ENCODE data around the gene ANKRD13B. TPM values are rescaled to one million over a fixed set of nuclear protein-coding genes. Genes with fewer than 3 reads are reported as not detected.
A peak's percentile ranks its signal among the peaks of the same experiment; 100 is the strongest.

The ANKRD13B gene
- total RNA-seq, 4 donors from 2014 or later, result 2.9 to 8.6 (median 5.6) TPM

GRCh38 chr17:29586676-29587469, 6.1 kb upstream of the ANKRD13B start:
- no peaks in the 10 kb centered on the region for H3K27me3 ChIP-seq
- peaks cover 28 to 45% (median 39%) of the 10 kb centered on the region in 4 donors for H3K4me1 ChIP-seq
- in situ Hi-C loops (cut with MboI; ENCODE audit: low pct_ligation_motif_present in 1 of 4, low pct_unique_long_range_greater_than_20kb in 1 of 4, low sequenced_read_pairs in 3 of 4) (no loop called here), intact Hi-C loops (cut with DNase I; ENCODE audit: low total_unique reads) (no loop called here)
- no peak for DNase-seq
- 79% methylated on average over 9 of the region's 9 CpGs; no CpG with 5 or more reads in 1 of the 2 donors for WGBS, 2 donors (ENCODE audit: low coverage in 1 of 2)
- H3K27ac ChIP-seq, result peak overlapping the region in 1 of 4 donors; percentile 93
- no peak for TF ChIP-seq POLR2AphosphoS5 (IDR thresholded peaks at IDR 0.05)
- no peak for TF ChIP-seq CTCF (IDR thresholded peaks at IDR 0.05)
- TF ChIP-seq EP300 (IDR thresholded peaks at IDR 0.05; ENCODE audit: low read depth), result no peak
- TF ChIP-seq POLR2A (IDR thresholded peaks at IDR 0.05), result no peak
- no peak overlapping the region for H3K4me3 ChIP-seq
- H3K36me3 ChIP-seq, result no peaks in the 10 kb centered on the region
- no peaks in the 10 kb centered on the region for H3K9me3 ChIP-seq

GRCh38 chr17:29587591-29587990, 5.3 kb upstream of the ANKRD13B start:
- DNase-seq, result no peak
- in situ Hi-C loops (cut with MboI; ENCODE audit: low pct_ligation_motif_present in 1 of 4, low pct_unique_long_range_greater_than_20kb in 1 of 4, low sequenced_read_pairs in 3 of 4) (no loop called here), intact Hi-C loops (cut with DNase I; ENCODE audit: low total_unique reads) (no loop called here)
- H3K4me3 ChIP-seq, result peak overlapping the region in 2 of 4 donors; percentile 69 to 86
- no peaks in the 10 kb centered on the region for H3K27me3 ChIP-seq
- peak overlapping the region; percentile 82 to 93 (median 88) for H3K27ac ChIP-seq
- no peaks in the 10 kb centered on the region for H3K36me3 ChIP-seq
- H3K4me1 ChIP-seq, result peaks cover 35 to 52% (median 46%) of the 10 kb centered on the region in 4 donors
- TF ChIP-seq CTCF (IDR thresholded peaks at IDR 0.05) (no peak), POLR2A (IDR thresholded peaks at IDR 0.05) (no peak), EP300 (IDR thresholded peaks at IDR 0.05; ENCODE audit: low read depth) (no peak), POLR2AphosphoS5 (IDR thresholded peaks at IDR 0.05) (no peak)
- 85% methylated on average over 6 of the region's 6 CpGs; no CpG with 5 or more reads in 1 of the 2 donors for WGBS, 2 donors (ENCODE audit: low coverage in 1 of 2)
- H3K9me3 ChIP-seq, result no peaks in the 10 kb centered on the region

GRCh38 chr17:29588017-29588561, 4.8 kb upstream of the ANKRD13B start:
- no peak for TF ChIP-seq POLR2AphosphoS5 (IDR thresholded peaks at IDR 0.05)
- TF ChIP-seq POLR2A (IDR thresholded peaks at IDR 0.05), result no peak
- no peak for TF ChIP-seq CTCF (IDR thresholded peaks at IDR 0.05)
- TF ChIP-seq EP300 (IDR thresholded peaks at IDR 0.05; ENCODE audit: low read depth), result no peak
- Histone ChIP-seq H3K27me3 (no peaks in the 10 kb centered on the region), H3K4me3 (peak overlapping the region; percentile 69 to 87 (median 84)), H3K4me1 (peaks cover 37 to 56% (median 50%) of the 10 kb centered on the region in 4 donors), H3K27ac (peak overlapping the region; percentile 82 to 93 (median 88)), H3K9me3 (no peaks in the 10 kb centered on the region), H3K36me3 (no peaks in the 10 kb centered on the region)
- intact Hi-C loops (cut with DNase I; ENCODE audit: low total_unique reads), result no loop called here
- in situ Hi-C loops (cut with MboI; ENCODE audit: low pct_ligation_motif_present in 1 of 4, low pct_unique_long_range_greater_than_20kb in 1 of 4, low sequenced_read_pairs in 3 of 4), result no loop called here
- 34% methylated on average over 8 of the region's 8 CpGs; no CpG with 5 or more reads in 1 of the 2 donors for WGBS, 2 donors (ENCODE audit: low coverage in 1 of 2)
- no peak for DNase-seq

GRCh38 chr17:29588562-29589411, 4.1 kb upstream of the ANKRD13B start:
- 2% methylated on average over 29 of the region's 72 CpGs; no CpG with 5 or more reads in 1 of the 2 donors for WGBS, 2 donors (ENCODE audit: low coverage in 1 of 2)

More at GRCh38 chr17:29588562-29589411, 4.1 kb upstream of the ANKRD13B start:
- intact Hi-C loops (cut with DNase I; ENCODE audit: low total_unique reads), result no loop called here
- Histone ChIP-seq H3K4me1 (peaks cover 37 to 58% (median 52%) of the 10 kb centered on the region in 4 donors), H3K36me3 (no peaks in the 10 kb centered on the region), H3K9me3 (no peaks in the 10 kb centered on the region), H3K4me3 (peak overlapping the region; percentile 69 to 87 (median 84)), H3K27me3 (no peaks in the 10 kb centered on the region), H3K27ac (peak overlapping the region; percentile 82 to 93 (median 88))
- in situ Hi-C loops (cut with MboI; ENCODE audit: low pct_ligation_motif_present in 1 of 4, low pct_unique_long_range_greater_than_20kb in 1 of 4, low sequenced_read_pairs in 3 of 4), result no loop called here
- DNase-seq, result peak; percentile 43
- TF ChIP-seq EP300 (IDR thresholded peaks at IDR 0.05; ENCODE audit: low read depth), result no peak
- no peak for TF ChIP-seq POLR2AphosphoS5 (IDR thresholded peaks at IDR 0.05)
- TF ChIP-seq CTCF (IDR thresholded peaks at IDR 0.05), result peak in 1 of 5 experiments; percentile 27
- no peak for TF ChIP-seq POLR2A (IDR thresholded peaks at IDR 0.05)

All from transverse colon (tissue), 4 donors.